Brain microvascular endothelial cell (primary cell): ENCODE results near the gene WWC2.

Source experiments
- DNase-seq: peaks from one replicate; pipeline ENCODE4 v3.0.0-alpha.2; 2020
- H3K27ac ChIP-seq: fragments of 250-450 bp; sonication (Bioruptor Pico); 2 replicates; pipeline ENCODE4 v1.5.1; 2020; ENCODE audit warnings: mild to moderate bottlenecking, moderate library complexity
- H3K27me3 ChIP-seq: fragments of 250-450 bp; sonication (Bioruptor Pico); replicated peaks from 2 replicates; pipeline ENCODE4 v1.5.1; 2020; ENCODE audit warnings: mild to moderate bottlenecking
- H3K36me3 ChIP-seq: fragments of 250-450 bp; sonication (Bioruptor Pico); replicated peaks from 2 replicates; pipeline ENCODE4 v1.5.1; 2020; ENCODE audit warnings: mild to moderate bottlenecking
- H3K4me3 ChIP-seq: 2 replicates; pipeline ENCODE4 v1.5.1; 2011; ENCODE audit warnings: low read depth, mild to moderate bottlenecking, control low read depth, low read length, moderate library complexity
- in situ Hi-C: cut with HindIII; loops from 2 replicates; pipeline ENCODE4 v1.10.0; 2017; ENCODE audit warnings: low sequenced_read_pairs, low pct_ligation_motif_present
- TF ChIP-seq, protein P1 (sequence below): IDR thresholded peaks from 2 replicates; pipeline ENCODE4 v1.5.1; 2011; ENCODE audit warnings: low read depth, mild to moderate bottlenecking, moderate library complexity, low read length, control low read depth, inconsistent platforms; ENCODE audit errors: missing control alignments

The WWC2 gene

DNA sequence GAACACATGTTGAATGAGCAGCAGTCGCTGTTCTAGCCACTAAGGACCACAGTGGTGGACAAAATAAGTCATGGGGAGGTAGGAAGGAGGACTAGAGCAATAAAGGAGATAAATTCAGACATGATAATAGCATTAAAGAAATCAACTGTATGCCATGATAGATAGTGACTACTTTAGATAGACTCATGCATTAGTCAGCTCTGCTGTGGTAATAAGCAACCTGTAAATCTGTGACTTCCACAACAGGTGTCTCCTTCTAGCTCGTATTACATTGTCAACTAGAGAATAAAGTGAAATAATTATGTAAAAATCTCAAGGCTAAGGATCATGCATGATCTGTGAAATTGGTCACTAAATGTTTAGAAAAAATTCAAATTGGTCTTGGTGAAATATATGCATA is 77.9 kb downstream of the WWC2 start:
- no peak for DNase-seq
- in situ Hi-C loops: no loop called here
- Histone ChIP-seq H3K27me3 (no peaks in the 10 kb centered on the region), H3K27ac (no peak overlapping the region), H3K36me3 (no peaks in the 10 kb centered on the region), H3K4me3 (no peak overlapping the region)
- TF ChIP-seq, protein P1, sequence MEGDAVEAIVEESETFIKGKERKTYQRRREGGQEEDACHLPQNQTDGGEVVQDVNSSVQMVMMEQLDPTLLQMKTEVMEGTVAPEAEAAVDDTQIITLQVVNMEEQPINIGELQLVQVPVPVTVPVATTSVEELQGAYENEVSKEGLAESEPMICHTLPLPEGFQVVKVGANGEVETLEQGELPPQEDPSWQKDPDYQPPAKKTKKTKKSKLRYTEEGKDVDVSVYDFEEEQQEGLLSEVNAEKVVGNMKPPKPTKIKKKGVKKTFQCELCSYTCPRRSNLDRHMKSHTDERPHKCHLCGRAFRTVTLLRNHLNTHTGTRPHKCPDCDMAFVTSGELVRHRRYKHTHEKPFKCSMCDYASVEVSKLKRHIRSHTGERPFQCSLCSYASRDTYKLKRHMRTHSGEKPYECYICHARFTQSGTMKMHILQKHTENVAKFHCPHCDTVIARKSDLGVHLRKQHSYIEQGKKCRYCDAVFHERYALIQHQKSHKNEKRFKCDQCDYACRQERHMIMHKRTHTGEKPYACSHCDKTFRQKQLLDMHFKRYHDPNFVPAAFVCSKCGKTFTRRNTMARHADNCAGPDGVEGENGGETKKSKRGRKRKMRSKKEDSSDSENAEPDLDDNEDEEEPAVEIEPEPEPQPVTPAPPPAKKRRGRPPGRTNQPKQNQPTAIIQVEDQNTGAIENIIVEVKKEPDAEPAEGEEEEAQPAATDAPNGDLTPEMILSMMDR: no peak

DNA sequence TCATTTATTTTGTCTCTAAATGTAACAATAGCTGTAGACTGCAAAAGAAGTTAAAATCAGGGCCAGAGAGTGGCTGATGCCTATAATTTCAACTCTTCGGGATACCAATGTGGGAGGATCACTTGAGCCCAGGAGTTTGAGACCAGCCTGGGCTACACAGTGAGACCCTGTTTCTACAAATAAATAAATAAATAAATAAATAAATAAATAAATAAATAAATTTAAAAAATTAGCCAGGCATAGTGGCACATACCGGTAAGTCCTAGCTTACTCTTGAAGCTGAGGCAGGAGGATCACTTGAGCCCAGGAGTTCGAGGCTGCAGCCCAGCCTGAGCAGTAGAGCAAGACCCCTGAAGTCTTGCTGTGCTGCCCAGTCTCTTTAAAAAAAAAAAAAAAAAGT is 79.1 kb downstream of the WWC2 start:
- no peak for DNase-seq
- in situ Hi-C loops: no loop called here

DNA sequence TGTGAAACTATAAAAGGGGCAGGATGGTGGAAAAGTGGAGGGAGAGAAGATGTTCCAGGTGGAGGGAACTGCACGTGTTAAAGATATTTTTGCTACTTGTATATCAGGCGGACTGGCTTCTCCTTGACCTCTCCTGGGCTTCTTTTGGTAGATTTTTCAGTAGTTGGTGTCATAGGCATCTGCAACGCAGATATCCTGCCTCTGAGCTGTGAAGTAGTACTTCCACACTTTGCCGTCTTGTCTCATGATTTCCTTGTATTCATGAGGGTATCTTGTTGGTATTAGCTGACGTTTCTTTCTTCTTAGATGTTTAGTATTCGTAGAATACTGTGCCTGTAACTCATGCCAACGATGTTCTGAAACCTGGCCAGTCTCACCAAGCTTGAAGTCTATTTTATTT is 81.0 kb downstream of the WWC2 start:
- TF ChIP-seq, protein P1: no peak
- no peaks in the 10 kb centered on the region for H3K27me3 ChIP-seq
- H3K27ac ChIP-seq: no peak overlapping the region
- in situ Hi-C loops: no loop called here
- DNase-seq: no peak
- H3K36me3 ChIP-seq: no peaks in the 10 kb centered on the region
- no peak overlapping the region for H3K4me3 ChIP-seq

More for the DNA sequence above, 79.1 kb downstream of the WWC2 start:
- H3K4me3 ChIP-seq: no peak overlapping the region
- H3K27me3 ChIP-seq: no peaks in the 10 kb centered on the region
- no peak overlapping the region for H3K27ac ChIP-seq
- H3K36me3 ChIP-seq: no peaks in the 10 kb centered on the region
- TF ChIP-seq, protein P1: no peak

DNA sequence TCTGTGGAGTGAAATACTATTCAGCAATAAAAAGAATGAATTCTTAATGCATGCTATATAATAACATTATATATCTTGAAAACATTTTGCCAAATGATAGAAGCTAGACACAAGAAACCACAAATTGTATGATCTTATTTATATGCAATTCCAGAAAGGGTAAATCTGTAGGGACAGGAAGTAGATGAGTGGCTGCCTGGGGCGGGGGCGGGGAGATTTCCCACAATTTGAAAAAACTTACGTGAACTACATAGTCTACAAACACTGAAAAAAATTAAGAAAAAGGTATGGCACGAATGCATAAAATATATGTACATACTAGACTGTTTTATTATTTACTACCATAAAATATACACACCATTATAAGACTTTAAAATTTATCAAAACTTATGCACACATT is 81.6 kb downstream of the WWC2 start:
- Histone ChIP-seq H3K27ac (no peak overlapping the region), H3K4me3 (no peak overlapping the region), H3K36me3 (no peaks in the 10 kb centered on the region), H3K27me3 (no peaks in the 10 kb centered on the region)
- no peak for DNase-seq
- in situ Hi-C loops: no loop called here
- TF ChIP-seq, protein P1: no peak

DNA sequence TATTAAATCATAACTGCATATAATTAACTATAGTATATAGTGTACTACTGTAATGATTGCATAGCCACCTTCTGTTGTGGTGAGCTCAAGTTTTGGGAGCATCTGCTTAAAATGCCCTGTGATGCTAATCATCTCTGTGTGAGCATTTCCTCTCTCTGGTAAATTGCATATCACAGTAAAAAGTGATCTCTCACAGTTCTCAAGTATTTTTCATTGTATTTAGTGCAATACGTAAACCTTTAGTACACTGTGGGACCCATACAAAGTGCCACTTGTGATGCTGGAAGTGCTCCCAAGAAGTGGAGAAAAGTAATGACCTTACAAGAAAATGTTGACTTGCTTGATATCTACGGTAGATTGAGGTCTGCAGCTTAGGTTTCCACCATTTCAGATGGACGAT is 82.0 kb downstream of the WWC2 start:
- in situ Hi-C loops: no loop called here
- no peak for DNase-seq
- TF ChIP-seq, protein P1: no peak
- H3K36me3 ChIP-seq: no peaks in the 10 kb centered on the region
- no peak overlapping the region for H3K27ac ChIP-seq
- H3K27me3 ChIP-seq: no peaks in the 10 kb centered on the region
- H3K4me3 ChIP-seq: no peak overlapping the region
